EL (cell line): ENCODE data around the gene SRPX.

Experiments used
- DNase-seq: peaks from one replicate; pipeline ENCODE4 v3.0.0-alpha.2; 2016

SRPX gene

GRCh38 chrX:38129366-38129765, 91.3 kb downstream of the SRPX start:
- no peak for DNase-seq

DNA sequence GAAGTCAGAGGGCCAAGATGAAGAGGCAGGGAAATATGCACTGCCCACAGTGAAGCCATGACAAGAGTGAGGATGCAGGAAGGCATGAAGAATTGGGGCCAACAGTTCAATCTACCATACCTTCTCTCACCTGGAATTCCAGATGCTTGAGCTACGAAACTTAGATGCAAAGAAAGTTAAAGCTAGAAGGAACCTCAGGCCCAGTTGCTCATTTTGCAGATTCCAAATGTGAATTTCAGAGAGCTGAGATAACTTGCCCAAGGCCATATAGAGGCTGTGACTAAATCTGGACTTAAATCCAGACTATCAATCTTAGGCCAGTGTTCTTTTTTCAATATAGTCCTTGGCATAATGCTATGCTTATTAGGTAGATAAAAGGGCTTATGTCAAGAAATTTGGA, 92.7 kb downstream of the SRPX start:
- no peak for DNase-seq

GRCh38 chrX:38126179-38126578, 94.5 kb downstream of the SRPX start:
- DNase-seq = no peak

- no peak for DNase-seq
Measured at GRCh38 chrX:38124000-38124399, 96.7 kb downstream of the SRPX start.

GRCh38 chrX:38117485-38117884, 103.2 kb downstream of the SRPX start:
- no peak for DNase-seq

DNA sequence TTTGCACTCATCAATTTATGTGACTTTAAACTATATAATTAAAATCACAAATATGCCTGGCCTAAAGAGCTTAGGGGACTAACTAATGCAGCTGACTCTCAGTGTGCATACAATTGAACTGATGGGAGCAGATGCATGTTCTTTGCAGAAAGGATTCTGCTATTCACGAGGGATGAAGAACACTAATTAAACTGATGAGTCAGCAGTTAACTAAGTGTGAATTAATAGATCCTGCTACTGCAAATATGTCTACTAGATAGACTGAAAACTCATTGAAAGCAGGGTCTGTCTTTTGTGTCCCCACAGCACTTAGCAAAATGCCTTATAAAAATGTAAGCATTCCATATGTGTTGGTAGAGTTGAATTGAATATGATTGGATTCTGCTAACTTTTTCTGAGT, 104.0 kb downstream of the SRPX start:
- no peak for DNase-seq

GRCh38 chrX:38112566-38112965, 108.1 kb downstream of the SRPX start:
- no peak for DNase-seq

- no peak for DNase-seq
Measured at GRCh38 chrX:38111196-38111595, 109.5 kb downstream of the SRPX start.

DNA sequence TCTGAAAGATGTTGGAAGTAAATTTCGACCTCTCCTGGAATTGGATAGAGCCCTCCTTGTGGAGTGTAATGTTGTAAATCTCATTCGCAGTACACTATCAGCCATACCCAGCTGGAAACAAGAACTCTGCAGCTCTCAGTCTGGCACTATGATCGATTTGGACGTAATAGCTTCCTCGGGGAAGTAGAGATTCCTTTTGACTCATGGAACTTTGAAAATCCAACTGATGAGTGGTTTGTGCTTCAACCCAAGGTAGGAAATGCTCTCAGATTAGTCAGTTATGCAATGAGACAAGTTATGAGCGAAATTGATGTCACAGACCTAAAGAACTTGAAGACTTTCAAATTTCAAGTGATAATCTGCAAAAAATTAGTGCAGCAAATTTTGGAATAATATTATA, 110.4 kb downstream of the SRPX start:
- DNase-seq = no peak

DNA sequence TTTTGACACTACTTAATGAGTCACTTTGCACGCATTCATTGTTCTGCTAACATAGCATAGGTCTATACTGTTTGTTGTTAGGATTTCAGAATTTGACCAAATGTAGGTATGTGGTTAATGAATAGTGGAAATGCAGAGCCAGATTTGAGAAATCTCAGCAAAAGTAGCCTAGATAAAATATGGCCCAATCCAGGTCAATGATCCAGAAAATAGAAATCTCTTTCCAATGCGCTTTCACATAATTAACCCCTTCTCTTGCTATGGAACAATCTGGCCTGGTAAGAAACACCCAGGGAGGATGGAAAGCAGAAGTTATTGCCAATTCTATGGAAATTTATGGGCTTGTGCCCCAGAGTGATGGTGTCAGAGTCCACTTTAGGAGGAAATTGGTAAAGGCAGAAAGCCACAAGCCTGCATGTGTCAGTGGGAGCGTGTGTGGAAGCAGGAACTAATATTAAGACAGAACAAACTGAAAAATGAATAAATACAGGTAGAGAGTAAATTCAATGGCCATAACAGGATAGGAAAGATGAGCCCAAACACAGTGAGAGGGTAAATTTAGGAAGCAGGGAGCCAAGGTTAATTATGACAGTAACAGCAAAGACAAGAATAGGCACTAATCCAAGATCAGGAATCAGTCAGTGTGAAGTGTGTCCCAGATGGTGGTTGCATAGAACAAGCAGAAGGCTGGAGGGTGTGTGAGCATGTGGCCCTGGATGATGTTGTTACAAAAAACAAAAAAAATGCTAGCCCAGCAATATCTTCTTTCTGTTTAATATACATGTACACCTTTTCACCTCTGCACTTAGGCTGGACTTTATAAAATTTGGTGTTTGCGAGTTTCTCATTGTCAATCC, 111.4 kb downstream of the SRPX start:
- no peak for DNase-seq

- DNase-seq = no peak
Measured at GRCh38 chrX:38108364-38108763, 112.3 kb downstream of the SRPX start.

DNA sequence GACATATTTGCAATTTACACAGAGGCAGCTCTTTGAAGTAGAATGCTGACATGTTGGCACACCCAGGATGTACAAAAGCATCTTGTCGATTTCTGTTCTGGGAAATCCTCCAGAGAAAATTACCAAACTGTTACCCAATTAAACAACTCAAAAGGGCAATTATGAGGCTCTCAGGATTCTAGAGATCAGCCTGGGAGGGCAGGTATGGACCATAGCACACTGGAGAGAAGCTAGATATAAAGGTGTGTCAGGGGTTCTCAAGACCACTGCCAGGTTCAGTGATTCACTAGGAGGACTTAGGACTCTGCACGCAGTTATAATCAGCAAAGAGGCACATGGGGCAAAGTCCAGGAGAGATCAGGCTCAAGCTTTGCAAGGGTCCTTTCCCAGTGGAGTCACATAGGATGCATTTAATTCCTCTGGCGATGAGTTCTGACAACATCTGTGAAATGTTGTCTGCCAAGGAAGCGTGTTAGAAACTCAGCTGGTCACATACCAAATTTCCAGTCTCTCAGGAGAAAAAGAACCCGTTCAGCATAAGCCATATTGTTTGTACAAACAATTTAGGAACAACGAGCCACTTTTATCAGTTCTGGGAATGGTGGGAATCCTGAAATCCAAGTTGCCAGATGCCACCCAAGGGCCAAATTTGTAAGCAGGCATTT, 113.5 kb downstream of the SRPX start:
- no peak for DNase-seq

GRCh38 chrX:38105216-38105725, 115.4 kb downstream of the SRPX start:
- no peak for DNase-seq

- no peak for DNase-seq
Measured at GRCh38 chrX:38103857-38104812, 116.5 kb downstream of the SRPX start.

DNA sequence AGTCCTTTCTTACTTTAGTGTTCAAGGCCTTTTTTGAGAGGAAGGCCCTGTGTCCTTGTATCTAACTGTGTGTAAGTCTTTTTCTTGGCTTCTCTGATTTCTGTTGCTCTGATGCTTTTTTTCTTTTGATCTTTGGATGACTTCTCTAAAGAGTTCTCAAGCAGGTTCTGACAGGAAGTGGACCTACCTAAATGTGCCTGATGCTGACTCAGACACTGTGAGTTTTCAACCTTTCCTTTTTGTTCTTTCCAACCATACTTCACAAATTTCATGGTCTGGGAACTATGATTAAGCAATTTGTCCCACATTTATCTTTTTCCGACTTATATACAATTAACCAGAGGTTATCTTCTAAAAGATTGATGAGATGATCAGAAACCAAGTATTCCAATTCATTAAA, 117.8 kb downstream of the SRPX start:
- DNase-seq = no peak

DNA sequence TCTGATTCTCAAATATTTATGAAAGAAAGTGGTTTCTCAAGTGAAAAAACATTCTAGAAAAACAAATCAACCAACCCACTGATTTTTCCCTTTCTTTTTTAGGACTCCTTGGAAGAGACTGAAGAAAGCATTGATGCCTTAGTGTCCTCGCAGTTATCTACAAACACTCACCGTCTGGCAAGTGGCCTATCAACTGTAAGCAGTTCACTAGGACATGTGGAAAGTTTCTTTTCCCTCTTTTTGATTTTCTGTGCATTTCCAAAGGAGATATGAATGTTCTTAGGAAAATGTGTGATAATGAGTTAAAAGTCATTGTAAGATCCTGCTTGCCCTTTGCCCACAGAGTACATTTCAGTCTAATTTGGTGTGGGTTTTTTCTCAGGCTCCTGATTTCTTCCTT, 118.4 kb downstream of the SRPX start:
- no peak for DNase-seq

DNA sequence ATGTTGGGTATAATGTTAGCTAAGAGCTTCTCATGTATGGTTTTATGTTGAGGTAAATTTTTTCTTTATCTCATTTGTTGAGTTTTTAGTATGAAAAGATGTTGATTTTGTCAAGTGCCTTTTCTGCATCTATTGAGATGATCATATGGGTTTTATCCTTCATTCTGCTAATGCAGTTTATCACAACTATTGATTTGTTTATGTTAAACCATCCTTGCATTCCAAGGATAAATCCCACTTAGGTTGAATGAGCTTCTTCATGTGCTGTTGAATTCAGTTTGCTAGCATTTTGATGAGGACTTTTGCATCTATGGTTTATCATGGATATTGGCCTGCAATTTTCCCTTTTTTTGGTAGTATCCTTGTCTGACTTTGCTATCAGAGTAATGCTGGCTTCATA, 121.0 kb downstream of the SRPX start:
- no peak for DNase-seq
